ENCODE data around the gene IL1RAPL1.

DNA sequence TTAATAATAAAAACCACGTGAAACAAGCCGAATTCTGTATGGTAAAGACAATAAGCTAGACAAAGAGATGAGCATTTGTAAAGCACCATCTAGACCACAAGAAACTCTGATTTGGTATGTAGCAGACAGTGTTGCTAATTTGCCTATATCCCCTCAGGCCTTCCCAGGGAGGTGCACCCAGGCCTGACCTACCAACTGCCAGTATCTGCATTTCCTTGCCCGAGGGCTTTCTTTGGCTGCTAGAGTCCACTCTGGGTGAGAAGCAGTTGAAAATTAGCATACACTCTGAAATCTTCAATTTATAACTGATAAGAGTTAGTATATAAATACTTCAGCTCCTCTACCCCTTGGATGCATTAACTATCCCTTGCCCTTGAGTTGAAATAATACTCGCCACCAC lies 37.4 kb upstream of the IL1RAPL1 start:
- no peak for TF ChIP-seq POLR2A (IDR thresholded peaks at IDR 0.05; ENCODE audit: low read depth)
- TF ChIP-seq, protein P1, sequence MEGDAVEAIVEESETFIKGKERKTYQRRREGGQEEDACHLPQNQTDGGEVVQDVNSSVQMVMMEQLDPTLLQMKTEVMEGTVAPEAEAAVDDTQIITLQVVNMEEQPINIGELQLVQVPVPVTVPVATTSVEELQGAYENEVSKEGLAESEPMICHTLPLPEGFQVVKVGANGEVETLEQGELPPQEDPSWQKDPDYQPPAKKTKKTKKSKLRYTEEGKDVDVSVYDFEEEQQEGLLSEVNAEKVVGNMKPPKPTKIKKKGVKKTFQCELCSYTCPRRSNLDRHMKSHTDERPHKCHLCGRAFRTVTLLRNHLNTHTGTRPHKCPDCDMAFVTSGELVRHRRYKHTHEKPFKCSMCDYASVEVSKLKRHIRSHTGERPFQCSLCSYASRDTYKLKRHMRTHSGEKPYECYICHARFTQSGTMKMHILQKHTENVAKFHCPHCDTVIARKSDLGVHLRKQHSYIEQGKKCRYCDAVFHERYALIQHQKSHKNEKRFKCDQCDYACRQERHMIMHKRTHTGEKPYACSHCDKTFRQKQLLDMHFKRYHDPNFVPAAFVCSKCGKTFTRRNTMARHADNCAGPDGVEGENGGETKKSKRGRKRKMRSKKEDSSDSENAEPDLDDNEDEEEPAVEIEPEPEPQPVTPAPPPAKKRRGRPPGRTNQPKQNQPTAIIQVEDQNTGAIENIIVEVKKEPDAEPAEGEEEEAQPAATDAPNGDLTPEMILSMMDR (IDR thresholded peaks at IDR 0.05) = no peak
- no peak for TF ChIP-seq POLR2AphosphoS5 (IDR thresholded peaks at IDR 0.05)

Data from esophagus muscularis mucosa (tissue), 3 donors.